ENCODE data around the gene PRELID2.

- TF ChIP-seq FOXK2 (IDR thresholded peaks at IDR 0.05) (no peak), CTBP1 (IDR thresholded peaks at IDR 0.05; ENCODE audit: borderline replicate concordance) (no peak), SUZ12 (IDR thresholded peaks at IDR 0.05) (no peak), BHLHE40 (IDR thresholded peaks at IDR 0.05; ENCODE audit: borderline replicate concordance) (no peak), ARNT (IDR thresholded peaks at IDR 0.05) (no peak), NFRKB (IDR thresholded peaks at IDR 0.05) (no peak), HDGF (IDR thresholded peaks at IDR 0.05; ENCODE audit: borderline replicate concordance) (no peak), L3MBTL2 (conservative IDR thresholded peaks at IDR 0.05) (no peak), ELF4 (IDR thresholded peaks at IDR 0.05) (no peak)
These were observed 27.9 kb upstream of the PRELID2 start for GRCh38 chr5:145863003-145863402.

Data from HEK293T (cell line).